CD4-positive, alpha-beta T cell treated with Interferon gamma for 1 hour (primary cell): ENCODE results near the gene STH.
A peak's percentile ranks its signal among the peaks of the same experiment; 100 is the strongest.
"Not testable (repeated sequence)": the region's sequence is repeated elsewhere in the genome, so short reads cannot be mapped to it uniquely, and the experiment has no call there.

Experiments
- DNase-seq: peaks from one replicate; pipeline ENCODE4 v3.0.0-alpha.2; 2020

The STH gene

GRCh38 chr17:46009681-46010596, 10.9 kb downstream of the STH start:
- no peak for DNase-seq

GRCh38 chr17:46010597-46011186, 11.6 kb downstream of the STH start:
- no peak for DNase-seq

- no peak for DNase-seq
Measured at GRCh38 chr17:46011711-46012505, 12.9 kb downstream of the STH start.

GRCh38 chr17:46012506-46013079, 13.5 kb downstream of the STH start:
- no peak for DNase-seq

- DNase-seq = no peak
Measured at GRCh38 chr17:46013127-46013501, 14.1 kb downstream of the STH start.

- DNase-seq = no peak
Measured at GRCh38 chr17:46013502-46014165, 14.6 kb downstream of the STH start.

GRCh38 chr17:46019408-46019925, 20.4 kb downstream of the STH start:
- DNase-seq = not testable (repeated sequence)

GRCh38 chr17:46020023-46020761, 21.1 kb downstream of the STH start:
- DNase-seq = peak; percentile 76

GRCh38 chr17:46020998-46021397, 21.9 kb downstream of the STH start:
- DNase-seq = no peak

GRCh38 chr17:46023366-46023765, 24.3 kb downstream of the STH start:
- not testable (repeated sequence) for DNase-seq

GRCh38 chr17:46023783-46024388, 24.8 kb downstream of the STH start:
- DNase-seq = no peak

GRCh38 chr17:46024590-46024989, 25.5 kb downstream of the STH start:
- no peak for DNase-seq

- no peak for DNase-seq
Measured at GRCh38 chr17:46025060-46025459, 26.0 kb downstream of the STH start.

- DNase-seq = no peak
Measured at GRCh38 chr17:46025510-46026165, 26.6 kb downstream of the STH start.

- DNase-seq = no peak
Measured at GRCh38 chr17:46026166-46027047, 27.4 kb downstream of the STH start.

GRCh38 chr17:46027048-46027975, 28.3 kb downstream of the STH start:
- no peak for DNase-seq

GRCh38 chr17:46027976-46028325, 28.9 kb downstream of the STH start:
- DNase-seq = no peak

GRCh38 chr17:46028374-46028773, 29.3 kb downstream of the STH start:
- DNase-seq = no peak
